Measurements from ENCODE around the gene TMEM61. TPM values are rescaled to one million over a fixed set of nuclear protein-coding genes. Genes with fewer than 3 reads are reported as not detected.
A peak's percentile ranks its signal among the peaks of the same experiment; 100 is the strongest.

TMEM61 gene
- total and polyA plus RNA-seq, 8 donors, result 0.55 to 130 (median 1.6) TPM; not detected in 1

DNA sequence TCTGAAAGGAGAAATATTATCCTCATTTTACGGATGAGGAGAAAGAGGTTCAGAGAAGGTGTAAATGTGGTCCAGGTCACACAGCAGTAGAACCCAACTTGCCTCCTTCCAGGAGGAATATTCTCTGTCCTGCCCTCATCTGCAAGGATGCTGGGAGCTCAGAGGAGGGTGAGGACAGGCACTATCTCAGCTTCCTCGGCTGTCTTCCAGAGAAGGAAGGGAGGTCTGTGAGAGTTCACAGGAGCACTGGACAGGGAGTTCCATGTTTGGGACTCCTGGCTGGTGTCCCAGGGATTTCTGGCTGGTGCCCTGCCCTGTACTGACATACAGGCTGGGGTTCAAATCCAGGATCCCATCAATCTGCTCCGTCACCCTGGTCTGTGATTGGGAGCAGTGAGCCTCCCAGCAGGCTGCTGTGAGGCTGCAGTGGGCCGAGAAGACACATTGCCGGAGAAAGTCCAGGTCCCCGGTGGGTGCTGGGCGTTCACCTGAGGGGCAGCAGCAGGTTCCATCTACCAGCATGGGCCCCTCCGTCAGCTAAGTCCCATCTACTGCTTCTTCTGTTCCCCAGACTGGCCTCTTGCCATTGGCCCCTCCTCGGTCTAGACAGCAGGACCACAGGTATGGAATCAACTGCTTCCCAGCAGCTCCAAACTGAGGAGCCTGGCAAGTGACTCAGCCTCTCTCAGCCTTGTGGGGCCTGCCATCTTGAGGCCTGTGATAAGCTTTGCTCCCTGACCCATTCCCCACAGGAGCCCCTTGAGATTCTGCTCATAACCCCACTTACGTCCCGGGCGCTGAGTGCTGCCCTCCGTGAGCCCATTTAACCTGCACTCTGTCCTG, 9.8 kb downstream of the TMEM61 start:
- WGBS, 5 donors, result 69 to 81% (median 77%) methylated on average over 9 to 13 of the region's 13 CpGs
- Histone ChIP-seq H3K4me1 (peaks cover 4 to 34% (median 17%) of the 10 kb centered on the region in 4 donors), H3K36me3 (no peaks in the 10 kb centered on the region), H3K27ac (peak overlapping the region in 3 of 5 donors; percentile 35 to 61 (median 50)), H3K4me3 (no peak overlapping the region), H3K27me3 (peaks cover 0 to 8% (median 0%) of the 10 kb centered on the region in 3 donors), H3K9me3 (no peaks in the 10 kb centered on the region)
- TF ChIP-seq EP300 (IDR thresholded peaks at IDR 0.05) (no peak), POLR2AphosphoS5 (IDR thresholded peaks at IDR 0.05) (no peak), POLR2A (IDR thresholded peaks at IDR 0.05) (no peak), CTCF (IDR thresholded peaks at IDR 0.05) (no peak)
- intact Hi-C loops (cut with DNase I; ENCODE audit: low total_unique reads), result no loop called here
- no peak for DNase-seq

DNA sequence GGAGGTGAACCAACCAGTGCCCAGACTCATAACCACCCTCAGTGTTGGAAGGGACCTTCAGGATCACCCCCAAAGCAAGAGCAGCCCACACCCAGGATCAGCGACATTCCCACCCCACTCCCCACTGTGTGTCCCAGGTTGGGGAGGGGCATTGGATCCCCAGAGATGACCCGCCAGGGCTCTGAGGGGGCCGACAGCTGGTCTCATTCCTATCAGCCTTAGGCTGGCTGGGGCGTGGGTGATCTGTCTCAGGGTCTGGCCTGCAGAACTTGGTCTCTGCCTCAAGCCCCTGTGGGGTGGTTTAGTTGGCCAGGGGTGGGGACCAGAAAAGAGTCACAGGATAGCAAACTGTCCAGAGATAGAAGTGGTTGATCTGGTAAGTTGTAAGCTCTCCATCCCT, 10.5 kb downstream of the TMEM61 start:
- Histone ChIP-seq H3K4me1 (peaks cover 4 to 34% (median 17%) of the 10 kb centered on the region in 4 donors), H3K27me3 (peaks cover 0 to 15% (median 0%) of the 10 kb centered on the region in 3 donors), H3K27ac (peak overlapping the region in 1 of 5 donors; percentile 61), H3K9me3 (no peaks in the 10 kb centered on the region), H3K4me3 (no peak overlapping the region), H3K36me3 (no peaks in the 10 kb centered on the region)
- intact Hi-C loops (cut with DNase I; ENCODE audit: low total_unique reads), result no loop called here
- 66 to 94% (median 70%) methylated on average over 3 to 4 of the region's 4 CpGs for WGBS, 5 donors
- TF ChIP-seq EP300 (IDR thresholded peaks at IDR 0.05), result no peak
- no peak for TF ChIP-seq CTCF (IDR thresholded peaks at IDR 0.05)
- TF ChIP-seq POLR2AphosphoS5 (IDR thresholded peaks at IDR 0.05), result no peak
- TF ChIP-seq POLR2A (IDR thresholded peaks at IDR 0.05), result no peak
- DNase-seq, result no peak

DNA sequence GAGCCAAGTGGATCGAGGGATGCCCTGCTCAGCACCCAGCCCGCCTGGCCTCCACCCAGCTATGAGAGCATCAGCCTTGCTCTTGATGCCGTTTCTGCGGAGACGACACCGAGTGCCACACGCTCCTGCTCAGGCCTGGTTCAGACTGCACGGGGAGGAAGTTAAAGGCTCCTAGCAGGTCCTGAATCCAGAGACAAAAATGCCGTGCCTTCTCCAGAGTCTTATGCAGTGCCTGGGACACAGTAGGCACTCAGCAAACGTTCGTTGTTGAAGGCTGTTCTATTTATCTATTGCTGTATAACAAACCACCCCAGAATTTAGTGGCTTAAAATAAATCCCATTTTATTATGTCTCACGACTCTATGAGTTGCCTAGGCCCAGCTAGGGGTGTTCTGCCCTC, 11.5 kb downstream of the TMEM61 start:
- H3K4me3 ChIP-seq, result no peak overlapping the region
- H3K36me3 ChIP-seq, result no peaks in the 10 kb centered on the region
- intact Hi-C loops (cut with DNase I; ENCODE audit: low total_unique reads), result no loop called here
- no peak overlapping the region for H3K27ac ChIP-seq
- peaks cover 0 to 19% (median 10%) of the 10 kb centered on the region in 3 donors for H3K27me3 ChIP-seq
- DNase-seq, result no peak
- H3K4me1 ChIP-seq, result peaks cover 10 to 43% (median 25%) of the 10 kb centered on the region in 4 donors
- TF ChIP-seq POLR2AphosphoS5 (IDR thresholded peaks at IDR 0.05), result no peak
- TF ChIP-seq CTCF (IDR thresholded peaks at IDR 0.05), result no peak
- no peak for TF ChIP-seq EP300 (IDR thresholded peaks at IDR 0.05)
- no peak for TF ChIP-seq POLR2A (IDR thresholded peaks at IDR 0.05)
- no peaks in the 10 kb centered on the region for H3K9me3 ChIP-seq
- 59 to 72% (median 63%) methylated on average over 12 of the region's 12 CpGs for WGBS, 5 donors

DNA sequence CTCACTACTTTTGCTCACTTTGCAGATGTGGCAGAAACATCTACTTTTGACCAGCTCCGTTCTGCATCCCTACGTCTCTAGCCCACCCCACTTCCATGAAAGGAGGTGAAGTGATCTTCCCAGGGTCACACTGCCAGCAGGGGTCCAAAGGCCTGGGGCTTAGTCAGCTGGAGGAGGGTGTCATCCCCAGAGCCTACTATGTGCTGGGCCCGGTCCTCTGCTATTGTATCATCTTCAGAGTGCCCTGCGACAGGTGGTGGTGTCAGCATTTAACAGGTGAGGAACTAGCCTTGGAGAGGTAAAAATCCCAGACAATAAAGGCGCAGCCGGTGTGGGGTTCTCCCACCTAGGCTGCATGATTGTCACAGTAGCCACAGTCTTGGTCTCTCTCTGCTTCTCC, 12.7 kb downstream of the TMEM61 start:
- Histone ChIP-seq H3K27me3 (peaks cover 0 to 31% (median 22%) of the 10 kb centered on the region in 3 donors), H3K4me3 (no peak overlapping the region), H3K9me3 (no peaks in the 10 kb centered on the region), H3K27ac (no peak overlapping the region), H3K4me1 (peaks cover 13 to 41% (median 23%) of the 10 kb centered on the region in 4 donors), H3K36me3 (no peaks in the 10 kb centered on the region)
- WGBS, 5 donors, result 89 to 94% (median 92%) methylated on average over 6 of the region's 6 CpGs
- TF ChIP-seq POLR2A (IDR thresholded peaks at IDR 0.05) (no peak), POLR2AphosphoS5 (IDR thresholded peaks at IDR 0.05) (no peak), CTCF (IDR thresholded peaks at IDR 0.05) (no peak), EP300 (IDR thresholded peaks at IDR 0.05) (no peak)
- intact Hi-C loops (cut with DNase I; ENCODE audit: low total_unique reads), result no loop called here
- no peak for DNase-seq

Measured in stomach (tissue), 9 donors.